ENCODE data around the gene ZNF37A.
"Not testable (repeated sequence)": the region's sequence is repeated elsewhere in the genome, so short reads cannot be mapped to it uniquely, and the experiment has no call there.

ZNF37A gene

GRCh38 chr10:38147686-38148085 is 53.5 kb downstream of the ZNF37A start:
- H3K4me3 ChIP-seq (ENCODE audit: low read depth, low read length) = no peak overlapping the region
- no peak for TF ChIP-seq CTCF (IDR thresholded peaks at IDR 0.05; ENCODE audit: low read depth, low read length, missing control alignments)
- DNase-seq (ENCODE audit: low read depth) = no peak

GRCh38 chr10:38150891-38151463 is 56.8 kb downstream of the ZNF37A start:
- DNase-seq (ENCODE audit: low read depth); H3K4me3 ChIP-seq (ENCODE audit: low read depth, low read length): not testable (repeated sequence)

GRCh38 chr10:38156416-38157269 is 62.5 kb downstream of the ZNF37A start:
- H3K4me3 ChIP-seq (ENCODE audit: low read depth, low read length) = no peak overlapping the region
- DNase-seq (ENCODE audit: low read depth) = no peak
- TF ChIP-seq CTCF (IDR thresholded peaks at IDR 0.05; ENCODE audit: low read depth, low read length, missing control alignments) = no peak

GRCh38 chr10:38157270-38157685 is 63.1 kb downstream of the ZNF37A start:
- no peak for DNase-seq (ENCODE audit: low read depth)
- TF ChIP-seq CTCF (IDR thresholded peaks at IDR 0.05; ENCODE audit: low read depth, low read length, missing control alignments) = no peak
- no peak overlapping the region for H3K4me3 ChIP-seq (ENCODE audit: low read depth, low read length)

- TF ChIP-seq CTCF (IDR thresholded peaks at IDR 0.05; ENCODE audit: low read depth, low read length, missing control alignments) = no peak
- no peak for DNase-seq (ENCODE audit: low read depth)
- H3K4me3 ChIP-seq (ENCODE audit: low read depth, low read length) = no peak overlapping the region
Observed at GRCh38 chr10:38159004-38159403, 64.9 kb downstream of the ZNF37A start.

- TF ChIP-seq CTCF (IDR thresholded peaks at IDR 0.05; ENCODE audit: low read depth, low read length, missing control alignments) = no peak
- no peak overlapping the region for H3K4me3 ChIP-seq (ENCODE audit: low read depth, low read length)
- DNase-seq (ENCODE audit: low read depth) = no peak
Observed at GRCh38 chr10:38163617-38164016, 69.5 kb downstream of the ZNF37A start.

- DNase-seq (ENCODE audit: low read depth) = no peak
- no peak for TF ChIP-seq CTCF (IDR thresholded peaks at IDR 0.05; ENCODE audit: low read depth, low read length, missing control alignments)
- H3K4me3 ChIP-seq (ENCODE audit: low read depth, low read length) = no peak overlapping the region
Observed at GRCh38 chr10:38174336-38174735, 80.2 kb downstream of the ZNF37A start.
